HG03103 (cell line): Measurements from ENCODE around the gene MIR17HG.

Experiments used
- ATAC-seq: cut with Tn5 transposase; IDR thresholded peaks from one replicate; pipeline ENCODE4 v1.9.1; 2021; ENCODE audit warnings: low read depth; ENCODE audit not compliant: unreplicated experiment

Gene MIR17HG

DNA sequence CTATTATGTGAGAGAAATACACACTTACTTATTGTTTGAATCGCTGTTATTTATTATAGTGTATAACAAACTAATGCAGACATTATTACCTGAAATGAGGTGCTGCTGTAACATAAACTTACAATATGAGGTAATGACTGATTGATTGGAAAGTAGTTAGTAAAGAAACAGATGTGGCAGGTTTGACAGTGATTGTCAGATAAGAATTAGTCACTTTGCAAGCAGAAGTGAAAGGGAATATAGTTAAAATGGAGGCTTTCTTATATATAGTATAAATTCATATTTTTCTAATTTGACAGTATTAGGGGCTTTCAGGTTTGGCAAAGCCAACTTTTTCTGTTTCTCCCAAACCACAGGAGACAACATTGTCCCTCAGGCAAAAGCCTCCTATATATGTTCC lies 20.6 kb downstream of the MIR17HG start:
- peak; percentile 35 for ATAC-seq

DNA sequence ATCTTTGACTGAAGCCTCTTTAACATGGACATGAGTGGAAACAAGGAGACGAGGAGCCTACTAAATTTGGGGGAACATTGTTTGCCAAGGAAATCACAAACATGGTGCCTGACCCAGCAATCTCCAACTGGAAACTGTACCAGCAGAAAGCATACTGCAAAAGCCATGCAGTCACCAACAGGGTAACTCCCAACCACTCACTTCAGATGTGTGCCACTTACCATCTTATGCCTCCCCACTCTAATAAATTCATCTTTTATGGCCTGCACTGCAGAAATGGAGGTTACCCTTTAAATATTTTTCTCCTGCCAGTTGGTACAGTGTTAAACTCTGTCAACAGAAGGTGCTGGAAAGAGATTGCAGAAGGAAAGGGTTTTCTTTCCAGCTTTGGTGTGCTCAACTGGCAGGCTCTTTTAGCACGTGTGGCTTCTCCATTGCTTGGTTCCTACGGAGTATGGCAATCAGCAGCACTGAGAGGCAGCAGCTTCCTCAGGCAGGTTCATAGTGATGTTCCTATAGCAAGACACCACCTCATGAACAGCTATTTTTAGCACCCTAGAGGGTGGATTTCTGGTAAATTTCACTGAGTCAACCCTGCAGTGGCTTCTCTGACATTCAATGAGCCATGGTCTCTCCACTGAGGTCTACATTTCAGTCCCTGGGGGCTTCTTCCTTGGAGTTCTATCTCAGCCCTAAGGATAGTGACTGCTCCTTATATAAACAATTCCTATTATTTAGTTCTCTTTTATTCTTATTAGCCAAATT lies 21.4 kb downstream of the MIR17HG start:
- ATAC-seq = no peak

DNA sequence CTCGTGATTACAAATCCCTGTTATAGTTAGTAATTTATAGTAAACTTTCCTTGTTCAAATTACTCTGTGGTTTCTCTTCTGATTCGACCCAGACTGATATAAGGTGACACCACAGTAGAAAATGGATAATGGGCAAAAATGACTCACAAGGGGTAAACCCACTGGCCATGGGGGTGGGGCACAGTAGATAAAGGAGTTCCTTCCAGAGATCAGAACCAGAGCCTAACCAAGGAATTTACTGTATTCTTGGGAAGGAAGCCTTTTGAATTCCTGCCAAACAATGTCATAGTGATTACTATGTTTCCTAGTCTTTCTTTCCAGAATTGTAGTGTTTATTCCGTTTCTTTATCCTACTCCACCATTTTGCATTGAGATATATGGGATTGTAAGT lies 21.9 kb downstream of the MIR17HG start:
- no peak for ATAC-seq

DNA sequence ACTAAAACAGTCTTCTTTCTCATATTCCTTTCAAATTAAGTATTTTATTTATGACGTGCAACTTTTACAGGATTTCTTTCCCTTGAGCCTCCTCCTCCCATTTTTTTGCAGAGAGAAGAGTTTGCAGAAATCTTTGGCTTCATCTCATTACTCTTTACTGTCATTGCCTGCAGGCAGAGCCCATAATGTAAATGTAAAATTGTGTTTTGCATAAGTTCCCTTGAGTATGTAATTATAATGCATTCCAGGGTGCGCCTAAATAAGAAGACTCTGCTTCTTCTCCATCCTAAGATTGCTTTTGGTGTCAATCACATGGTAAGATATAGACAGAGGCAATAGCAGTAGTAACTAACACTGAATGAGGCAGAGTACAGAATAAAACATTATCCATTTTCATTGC lies 23.0 kb downstream of the MIR17HG start:
- ATAC-seq = no peak

DNA sequence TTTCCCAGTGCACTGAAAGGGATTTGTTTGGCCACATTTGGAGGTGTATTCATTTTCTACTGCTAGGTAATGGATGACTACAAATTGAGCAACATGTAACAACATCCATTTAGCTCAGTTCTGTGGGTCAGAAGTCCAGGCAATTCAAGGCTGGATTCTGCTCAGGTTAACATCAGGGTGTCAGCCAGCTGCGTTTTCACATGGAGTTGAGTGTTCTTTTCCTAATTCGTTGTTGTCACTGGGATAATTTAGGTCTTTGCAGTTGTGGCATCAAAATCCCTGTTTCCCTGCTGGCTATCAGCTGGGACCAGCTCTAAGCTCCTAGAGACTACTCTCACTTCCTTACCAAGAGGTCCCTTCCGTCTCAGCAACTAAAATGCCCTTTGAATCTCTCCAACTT lies 25.4 kb downstream of the MIR17HG start:
- ATAC-seq = no peak

DNA sequence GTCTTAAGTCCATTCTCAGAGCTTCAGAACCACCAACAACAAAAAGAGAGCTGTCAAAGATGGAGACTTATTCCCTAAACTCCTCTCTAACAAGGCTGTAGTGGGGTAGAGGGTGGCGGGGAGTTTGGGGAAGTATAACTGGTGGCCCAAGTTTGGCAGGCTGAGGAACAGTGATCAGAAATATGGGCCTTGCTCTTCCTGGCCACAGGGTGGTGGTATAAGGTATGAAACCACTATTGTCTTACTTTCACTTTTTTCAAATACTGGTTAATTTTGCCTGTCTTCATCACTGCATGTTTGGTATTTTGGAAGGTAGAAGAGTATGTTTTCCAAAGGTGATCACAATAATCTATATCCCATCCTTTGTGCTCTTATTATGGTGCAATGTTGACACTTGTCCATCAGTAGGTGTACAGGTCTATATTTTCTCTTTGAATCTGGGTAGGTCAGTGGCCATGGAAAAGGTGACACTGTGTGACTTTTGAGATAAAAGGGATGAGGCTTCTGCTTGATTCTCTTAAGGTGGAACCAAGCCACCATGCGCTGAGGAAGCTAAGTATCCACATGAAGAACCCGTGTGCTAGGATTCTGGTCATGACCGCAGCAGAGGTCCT lies 27.7 kb downstream of the MIR17HG start:
- peak; percentile 98 for ATAC-seq

DNA sequence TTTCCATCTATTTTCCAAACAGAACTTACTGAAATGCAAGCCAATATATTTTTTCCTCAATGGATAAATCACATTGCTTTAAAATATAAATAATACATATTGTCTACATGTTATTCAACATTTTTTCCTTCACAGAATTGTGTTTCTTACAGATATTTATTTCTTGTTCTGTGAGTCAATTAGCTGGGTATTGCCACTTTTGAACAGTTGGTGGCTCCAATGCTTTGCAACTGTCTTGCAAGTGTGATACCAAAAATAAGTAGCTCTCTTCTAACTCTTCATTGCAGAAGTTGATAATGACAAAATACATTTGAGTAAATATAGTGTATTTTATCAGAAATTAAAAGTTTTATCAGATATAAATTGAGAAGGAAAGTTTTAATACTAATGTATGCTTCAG lies 33.9 kb downstream of the MIR17HG start:
- no peak for ATAC-seq

DNA sequence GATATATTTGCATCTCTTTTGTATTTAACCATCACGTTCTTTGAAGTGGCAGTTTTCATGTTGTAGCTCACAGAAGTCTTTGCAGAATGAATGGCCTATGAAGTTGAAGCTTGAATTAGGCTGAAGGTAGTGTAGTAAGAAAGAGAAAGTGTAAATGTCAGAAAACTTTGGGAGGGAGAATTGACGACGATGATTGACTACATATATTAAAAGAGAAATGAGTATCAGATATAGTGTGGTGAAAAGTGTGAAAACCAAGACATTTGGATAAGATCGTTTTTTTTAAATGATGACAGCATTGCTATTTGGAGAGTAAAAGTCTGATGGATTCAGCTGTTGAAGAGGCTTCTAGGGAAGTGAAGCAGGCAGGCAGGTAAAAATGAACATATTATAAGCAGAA lies 36.3 kb downstream of the MIR17HG start:
- no peak for ATAC-seq

DNA sequence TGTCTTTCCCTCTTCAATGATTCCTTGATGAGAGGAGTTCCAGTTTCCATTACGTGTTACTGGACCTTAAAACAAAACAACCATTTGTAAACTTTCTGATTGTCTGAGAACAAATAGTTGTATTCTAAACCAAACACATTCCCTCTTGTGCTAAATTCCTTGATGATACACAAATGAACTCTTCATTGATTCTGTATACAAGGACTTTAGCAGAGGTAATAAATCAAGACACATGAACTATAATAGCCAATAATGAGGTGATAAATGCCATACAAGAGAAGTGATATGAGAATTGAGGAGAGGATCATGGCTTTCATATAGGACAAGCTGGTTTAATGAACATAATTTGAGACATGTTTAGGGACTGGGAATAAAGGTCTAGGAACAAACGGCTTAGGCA lies 37.4 kb downstream of the MIR17HG start:
- no peak for ATAC-seq

DNA sequence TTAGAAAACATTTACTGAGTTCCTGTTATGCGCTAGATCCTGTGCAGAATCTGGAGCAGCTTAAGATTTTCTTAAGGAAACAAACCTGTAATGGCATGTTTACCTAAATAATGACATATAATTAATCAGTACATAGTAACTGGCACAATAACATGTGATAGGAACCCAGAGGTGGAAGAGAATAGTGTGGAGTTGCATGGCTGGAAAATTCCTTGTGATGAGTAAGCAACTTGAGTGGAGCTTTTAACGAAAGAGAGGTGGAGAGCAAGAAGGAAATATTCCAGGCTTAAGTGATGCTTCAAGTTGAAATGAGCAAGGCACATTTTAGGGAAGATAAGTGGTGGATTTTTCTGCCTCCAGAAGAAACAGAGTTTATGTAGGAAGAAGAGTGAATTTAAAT lies 41.7 kb downstream of the MIR17HG start:
- ATAC-seq = no peak

DNA sequence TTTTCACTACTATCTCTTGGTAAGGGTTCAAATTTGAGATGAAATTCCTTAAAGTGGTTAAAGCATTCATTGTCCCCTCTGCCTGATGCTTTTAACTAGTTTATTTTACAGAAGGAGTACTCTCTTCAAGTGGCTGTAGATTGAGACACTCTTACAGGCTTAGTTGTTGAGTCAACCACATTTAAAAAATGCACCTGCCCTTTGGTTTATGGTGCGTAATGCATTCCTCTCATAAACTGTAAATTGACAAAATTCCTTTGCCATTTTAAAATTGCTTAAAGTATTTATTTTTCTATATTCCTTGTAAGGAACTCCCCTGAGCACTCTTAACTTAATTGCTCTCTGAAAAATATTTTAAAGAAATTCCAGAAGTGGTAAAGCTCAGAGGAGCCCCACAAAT lies 50.1 kb downstream of the MIR17HG start:
- ATAC-seq = no peak

DNA sequence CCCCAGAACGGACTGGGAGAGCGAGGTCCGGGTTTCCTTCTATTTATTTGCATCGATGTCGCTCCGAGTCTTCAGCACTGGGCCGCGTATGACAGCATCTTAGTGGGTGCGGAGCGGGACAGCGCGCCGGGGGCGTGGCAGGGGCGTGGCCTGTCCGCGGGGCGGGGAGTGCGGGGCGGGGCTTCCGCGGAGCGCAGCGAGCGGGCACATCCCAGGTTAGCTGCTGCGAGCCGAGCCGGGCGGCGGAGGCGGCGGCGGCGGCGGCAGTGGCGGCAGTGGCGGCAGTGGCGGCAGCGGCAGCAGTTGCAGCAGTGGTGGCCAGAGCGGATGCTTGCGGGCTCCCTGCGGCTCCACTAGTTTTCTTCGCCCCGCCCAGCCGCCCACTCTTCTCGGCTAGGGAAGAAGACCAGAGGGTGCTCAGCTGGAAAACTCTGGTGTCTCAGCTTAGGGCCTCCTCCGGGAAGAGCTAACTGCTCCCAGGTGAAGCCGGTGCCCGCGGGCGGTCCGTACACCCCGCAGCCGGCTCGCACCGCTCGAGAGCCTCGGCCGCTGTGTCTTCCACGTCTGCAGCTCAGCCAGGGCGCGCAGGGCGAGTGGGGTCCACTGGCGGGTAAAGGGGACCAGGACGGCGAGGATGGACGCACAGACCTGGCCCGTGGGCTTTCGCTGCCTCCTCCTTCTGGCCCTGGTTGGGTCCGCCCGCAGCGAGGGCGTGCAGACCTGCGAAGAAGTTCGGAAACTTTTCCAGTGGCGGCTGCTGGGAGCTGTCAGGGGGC lies 51.1 kb downstream of the MIR17HG start, which contains the start of gene GPC5:
Gene GPC5, plus strand, starts transcription at position 209 of the 776 bp plus-strand sequence.
- peak; percentile 94 for ATAC-seq

DNA sequence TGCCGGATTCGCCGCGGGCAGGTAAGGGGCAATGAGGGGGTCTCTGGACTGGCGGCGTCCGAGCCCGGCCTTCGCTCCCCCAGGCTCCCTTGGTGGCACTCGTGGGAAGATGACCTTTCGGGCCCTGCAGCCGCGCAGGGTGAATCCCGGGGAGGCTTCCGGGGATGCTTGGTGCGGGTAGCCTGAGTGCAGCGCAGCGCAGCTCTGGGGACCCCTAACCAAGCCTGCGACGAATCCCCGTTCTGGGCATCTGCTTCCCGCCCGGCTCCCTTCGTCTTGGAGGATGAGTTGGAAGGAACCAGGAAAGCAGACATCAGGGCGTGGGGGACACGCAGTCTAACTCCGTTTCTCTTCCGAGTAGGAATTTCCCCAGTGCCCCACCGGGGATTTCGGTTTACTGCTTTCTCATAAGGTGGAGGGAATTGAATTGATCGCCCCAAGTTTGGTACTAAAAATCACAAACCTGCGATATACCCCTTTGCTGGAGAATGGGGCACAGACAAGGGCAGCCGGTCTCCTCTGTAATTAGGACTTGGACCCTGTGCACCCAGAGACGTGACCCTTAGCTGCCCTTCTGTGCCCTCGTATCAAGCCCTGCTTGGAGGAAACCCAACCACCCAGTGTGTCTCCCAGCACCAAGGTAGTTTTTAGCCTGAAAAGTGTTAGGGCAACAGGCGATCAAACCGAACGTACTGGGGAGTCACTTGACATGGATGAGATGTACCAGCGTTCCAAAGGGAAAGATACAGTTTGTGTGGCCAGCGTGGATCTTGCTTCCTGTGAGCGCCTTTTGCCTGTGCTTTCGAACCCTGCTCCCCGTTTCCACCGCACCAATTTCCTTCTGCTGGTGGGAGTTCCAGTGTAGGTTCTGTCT lies 51.9 kb downstream of the MIR17HG start:
- peak; percentile 4 for ATAC-seq

DNA sequence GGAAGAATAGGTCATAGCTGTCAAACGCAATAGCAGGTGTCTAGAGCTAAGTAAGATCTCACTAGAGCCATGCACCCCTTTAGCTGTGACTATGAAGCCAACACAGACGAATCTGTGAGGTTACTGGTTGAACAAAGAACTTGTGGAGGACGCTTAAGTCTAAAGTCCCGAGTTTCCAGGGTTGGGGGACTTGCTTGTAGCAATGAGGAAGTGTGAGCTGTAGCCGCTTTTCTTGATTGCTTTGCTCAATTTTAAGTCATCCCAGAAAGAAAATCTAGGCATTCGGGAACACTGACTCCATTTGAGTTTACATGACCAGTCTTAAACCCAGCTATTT lies 52.5 kb downstream of the MIR17HG start:
- ATAC-seq = no peak

DNA sequence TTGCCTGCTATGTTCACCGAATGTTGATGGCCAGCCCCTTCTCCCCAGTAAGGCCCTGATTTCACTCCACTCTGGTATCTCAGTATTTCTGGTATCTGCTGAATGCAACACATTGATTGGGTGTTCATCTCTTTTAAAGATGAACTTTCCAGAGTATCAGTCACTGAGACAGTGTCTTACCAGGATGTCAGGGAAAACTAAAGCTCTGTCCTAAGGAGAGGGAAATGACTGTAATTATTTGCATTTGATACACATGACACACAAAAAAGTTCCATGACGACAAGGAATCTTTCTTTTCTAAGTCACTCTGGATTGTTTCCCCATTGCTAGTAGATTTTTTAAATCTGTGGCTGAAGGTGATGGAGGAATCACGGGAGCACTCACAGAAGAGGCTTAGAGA lies 53.2 kb downstream of the MIR17HG start:
- no peak for ATAC-seq

DNA sequence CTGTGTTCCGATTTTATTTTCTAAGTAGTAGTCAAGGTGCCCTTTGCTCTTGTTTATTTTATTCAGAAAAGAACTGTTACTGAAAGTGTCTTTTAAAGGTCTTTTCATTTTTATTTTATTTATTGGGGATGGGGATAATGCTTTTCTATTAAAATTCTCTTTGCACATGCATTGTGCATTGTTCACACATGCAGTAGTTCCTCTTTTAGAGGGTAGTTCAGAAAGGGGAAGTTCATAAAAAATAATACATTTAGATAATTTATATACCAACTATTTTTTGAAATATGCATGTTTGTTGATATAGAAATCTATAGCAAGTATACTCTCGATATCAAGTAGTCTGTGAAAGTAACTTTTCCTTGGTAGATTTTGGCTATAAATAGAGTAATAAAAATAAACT lies 54.4 kb downstream of the MIR17HG start:
- ATAC-seq = no peak
